NAMALWA (cell line): ENCODE data around the gene PTPRG.

ENCODE experiments used
- DNase-seq: peaks from one replicate; pipeline ENCODE4 v3.0.0-alpha.2; 2015; ENCODE audit warnings: low spot score

PTPRG gene

DNA sequence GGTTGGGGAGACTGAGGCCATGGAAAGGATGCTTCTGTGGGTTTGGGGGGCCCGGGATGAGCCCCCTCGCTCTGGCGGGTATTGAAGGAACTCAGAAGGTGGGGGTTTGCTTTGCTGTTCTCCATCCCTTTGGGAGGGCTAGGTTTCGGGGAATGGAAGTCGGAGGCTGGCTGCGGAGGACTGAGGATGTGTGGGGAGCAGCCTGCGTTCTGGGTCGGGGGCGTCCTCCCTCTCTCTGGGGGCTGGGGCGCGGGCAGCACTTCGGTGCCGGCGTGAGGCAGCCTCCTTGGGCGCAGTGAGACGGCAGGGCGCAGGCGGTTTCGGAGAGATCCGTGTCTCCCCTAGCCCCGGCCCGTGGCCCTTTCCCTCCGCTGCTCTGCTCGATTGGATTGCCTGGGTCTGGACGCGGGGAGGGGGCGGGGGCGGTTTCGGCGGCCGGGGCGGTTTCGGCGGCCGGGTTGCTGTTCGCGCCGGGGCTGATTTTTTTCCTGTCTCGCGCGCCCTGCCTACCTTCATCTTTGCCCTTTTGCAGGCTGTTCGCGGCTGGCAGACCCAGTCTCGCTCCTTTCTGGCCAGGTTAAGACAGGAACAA, 1.4 kb downstream of the PTPRG start:
- DNase-seq, result no peak

- no peak for DNase-seq
Measured at GRCh38 chr3:61563313-61564271, 2.2 kb downstream of the PTPRG start.

GRCh38 chr3:61564395-61565059, 3.2 kb downstream of the PTPRG start:
- DNase-seq, result peak; percentile 2

GRCh38 chr3:61565569-61565968, 4.2 kb downstream of the PTPRG start:
- no peak for DNase-seq

DNA sequence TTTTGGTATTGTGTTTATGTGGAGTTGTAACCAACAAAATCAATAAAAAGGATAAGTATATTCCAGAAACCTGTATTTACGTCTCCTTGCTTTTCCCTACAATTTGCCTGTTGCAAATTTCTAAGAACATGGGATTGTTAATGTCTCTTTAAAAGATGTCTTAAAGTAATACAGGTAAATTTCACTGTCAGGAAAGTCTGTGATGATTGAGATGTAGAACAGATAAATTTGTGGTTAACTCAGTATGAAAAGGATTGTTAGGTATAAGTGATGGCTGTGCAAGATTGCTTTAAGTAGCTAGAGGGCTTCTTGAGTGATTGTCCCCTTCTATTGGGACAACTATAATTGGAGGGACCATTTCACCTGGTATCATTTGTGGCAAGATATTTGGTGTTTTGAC, 6.8 kb downstream of the PTPRG start:
- no peak for DNase-seq

DNA sequence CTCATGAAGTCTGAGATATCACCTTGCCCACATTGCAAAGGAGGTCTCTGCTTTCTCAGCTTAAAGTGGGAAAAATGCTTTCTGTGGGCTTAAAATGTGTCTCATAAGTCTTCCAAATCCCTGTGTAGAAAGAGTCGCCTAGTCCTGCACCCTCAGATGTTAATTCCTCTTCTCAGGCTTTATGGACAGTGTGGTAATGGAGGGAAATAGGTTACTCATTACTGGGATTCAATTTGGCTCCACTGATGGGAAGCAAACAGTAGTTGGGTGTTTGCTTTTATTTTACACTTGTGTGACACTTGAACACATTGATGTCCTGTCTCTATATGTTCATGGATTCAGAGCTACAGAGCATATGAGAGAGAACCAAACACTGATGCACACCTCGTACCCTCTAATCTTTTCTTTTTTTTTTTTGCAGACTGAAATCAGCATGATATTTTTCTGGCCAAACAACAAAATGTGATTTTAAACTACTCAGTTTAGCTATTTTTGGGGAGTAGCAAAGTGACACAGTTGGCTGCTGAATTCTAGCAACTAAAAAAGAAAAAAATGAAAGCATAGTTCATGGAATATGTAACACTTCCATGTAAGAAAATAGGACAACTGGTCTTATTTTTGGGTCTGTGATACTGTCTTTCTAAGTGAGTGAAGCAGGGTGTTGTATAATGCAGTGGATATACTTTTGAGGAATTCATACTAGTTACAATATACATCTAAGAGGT, 8.6 kb downstream of the PTPRG start:
- DNase-seq, result no peak

- DNase-seq, result no peak
Measured at GRCh38 chr3:61570813-61571212, 9.4 kb downstream of the PTPRG start.

DNA sequence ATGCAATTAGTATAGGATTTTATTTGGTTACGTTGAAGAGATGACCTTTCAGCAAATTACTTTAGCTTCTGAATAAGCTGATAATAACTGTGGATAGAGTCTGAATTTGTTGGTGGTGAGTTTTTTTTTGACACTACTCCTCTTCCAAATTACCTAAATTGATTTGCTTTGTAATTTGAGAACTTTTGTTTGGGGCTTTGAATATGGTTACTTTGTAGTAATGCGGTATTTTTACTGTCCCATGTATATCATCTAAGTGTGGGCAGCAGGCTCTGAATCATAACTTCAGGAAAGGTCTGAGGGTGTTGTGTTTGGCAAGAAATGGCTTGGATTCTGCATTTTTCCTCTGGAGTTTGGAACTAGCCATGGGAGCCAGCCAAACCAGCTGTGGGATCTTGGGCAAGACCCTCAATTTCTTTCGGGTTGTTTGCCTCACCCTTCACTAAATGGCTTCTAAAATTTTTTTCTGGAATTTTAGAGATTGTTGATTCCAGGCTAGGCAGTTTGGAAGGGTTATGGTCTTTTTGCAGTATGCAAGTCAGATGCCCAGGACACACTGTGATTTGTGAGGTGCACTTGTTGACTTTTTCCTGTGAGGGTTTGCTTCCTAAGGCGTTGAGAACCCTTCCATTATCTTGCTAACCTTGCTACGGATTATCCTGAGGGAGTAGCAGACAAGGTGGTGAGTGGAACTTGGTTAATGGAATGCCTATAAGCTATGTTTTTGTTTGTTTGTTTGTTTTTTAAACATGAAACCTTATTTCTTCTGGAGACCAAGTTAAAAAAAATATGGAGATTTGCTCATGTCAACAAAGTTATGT, 10.4 kb downstream of the PTPRG start:
- no peak for DNase-seq

DNA sequence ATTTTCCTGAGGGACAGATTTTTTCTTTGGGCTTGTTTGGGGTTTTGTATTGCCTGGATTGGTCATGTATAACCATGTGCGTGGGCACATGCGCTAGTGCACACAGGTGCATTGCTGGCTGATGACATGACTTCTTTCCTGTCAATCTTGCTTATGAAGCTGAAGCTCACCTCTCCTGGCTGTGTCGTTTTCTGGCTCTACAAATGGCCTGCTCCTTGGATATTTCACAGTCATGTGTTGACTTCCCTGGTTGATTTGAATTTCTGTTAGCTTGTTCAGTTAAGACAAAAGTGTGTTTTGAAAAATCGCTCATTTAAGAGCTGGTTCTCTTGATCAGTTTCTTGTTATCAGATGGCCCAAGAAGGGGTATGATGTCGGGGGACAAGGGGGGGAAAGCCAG, 11.5 kb downstream of the PTPRG start:
- DNase-seq, result no peak

- DNase-seq, result no peak
Measured at GRCh38 chr3:61573441-61573840, 12.1 kb downstream of the PTPRG start.

DNA sequence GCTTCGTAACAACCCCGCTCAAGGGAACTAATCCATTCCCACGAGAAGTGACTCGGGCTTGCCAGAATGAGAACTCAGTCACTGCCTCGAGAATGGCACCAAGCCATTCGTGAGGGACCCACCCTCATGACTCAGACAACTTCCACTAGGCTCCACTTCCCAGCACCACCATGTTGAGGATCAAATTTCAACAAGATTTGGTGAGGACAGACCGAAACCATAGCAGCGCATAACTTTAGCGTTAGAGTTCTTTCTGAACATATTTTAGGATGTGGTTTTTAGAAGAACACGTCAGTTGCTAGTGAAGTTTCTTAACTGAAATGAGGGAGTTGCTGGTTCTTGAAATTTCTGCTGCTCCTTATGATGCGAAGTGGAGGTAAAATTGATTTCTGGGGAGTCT, 13.5 kb downstream of the PTPRG start:
- no peak for DNase-seq

DNA sequence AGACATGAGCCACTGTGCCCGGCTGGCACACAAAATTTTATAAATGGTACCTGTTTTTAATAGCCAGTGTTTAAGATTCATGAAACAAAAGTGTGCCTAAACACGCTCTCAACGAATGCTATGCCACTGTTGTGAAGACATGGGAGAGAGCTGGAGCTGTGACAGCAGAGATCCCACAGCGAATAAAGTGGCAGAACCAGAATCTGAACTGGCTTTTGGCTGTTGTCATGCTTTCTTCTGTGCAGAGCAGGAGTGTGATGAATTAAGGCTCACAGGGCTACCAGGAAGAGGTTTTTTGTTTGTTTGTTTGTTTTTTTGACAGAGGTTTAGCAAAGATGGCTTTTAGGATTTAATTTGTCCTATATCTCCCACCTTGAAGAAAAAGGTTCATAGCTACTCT, 14.5 kb downstream of the PTPRG start:
- DNase-seq, result no peak

DNA sequence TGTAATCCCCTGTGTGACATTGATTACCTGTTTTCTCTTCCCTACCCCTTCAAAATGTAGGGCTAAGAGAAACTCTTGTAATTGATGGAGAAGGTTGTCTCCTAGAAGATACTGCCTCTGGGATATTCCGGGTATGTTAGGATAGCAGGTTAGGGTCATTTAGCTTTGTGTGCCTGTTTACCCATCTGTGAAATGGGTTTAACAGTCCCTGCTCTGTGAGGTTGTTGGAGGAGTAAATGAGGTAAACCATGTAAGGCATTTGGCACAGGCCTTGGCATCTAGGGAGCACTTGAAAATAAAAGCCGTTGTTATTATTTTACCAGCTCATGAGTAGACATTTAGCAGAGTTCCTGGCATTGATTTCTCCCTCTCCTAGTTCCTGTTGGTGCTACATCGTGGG, 16.4 kb downstream of the PTPRG start:
- no peak for DNase-seq

DNA sequence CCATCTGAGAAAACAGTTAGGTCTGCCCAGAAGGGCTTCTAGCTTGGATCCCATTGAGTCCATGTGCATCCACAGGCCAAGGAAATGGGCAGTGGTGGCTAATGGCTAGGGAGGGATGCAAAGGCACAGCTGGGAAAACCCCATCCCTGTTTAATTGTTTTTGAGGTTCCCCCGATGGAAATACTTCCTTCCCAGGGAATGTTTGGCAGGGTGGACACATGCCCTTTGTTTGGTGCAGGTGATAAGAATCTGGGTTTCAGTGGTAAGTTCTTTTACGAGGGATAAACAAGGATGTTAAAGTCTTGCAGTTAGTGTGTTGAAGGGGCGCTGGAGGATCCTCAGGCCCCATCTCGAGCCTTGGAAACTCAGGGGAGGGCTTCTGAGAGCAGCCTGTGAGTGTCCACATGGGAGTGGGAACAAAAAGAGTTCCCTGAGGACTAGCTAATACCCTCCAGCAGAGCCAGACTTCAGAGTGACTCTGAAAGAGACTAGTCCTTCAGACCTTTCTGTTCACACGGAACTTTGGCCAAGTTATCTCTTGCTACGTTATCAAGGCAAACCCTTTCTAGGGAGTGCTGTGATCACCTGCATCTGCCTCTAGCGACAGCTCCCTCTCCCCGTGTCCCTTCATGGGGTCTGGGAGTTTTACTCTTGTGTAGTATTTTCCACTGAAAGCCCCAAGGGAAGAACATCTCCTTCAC, 17.4 kb downstream of the PTPRG start:
- no peak for DNase-seq

- DNase-seq, result no peak
Measured at GRCh38 chr3:61579685-61580084, 18.3 kb downstream of the PTPRG start.

DNA sequence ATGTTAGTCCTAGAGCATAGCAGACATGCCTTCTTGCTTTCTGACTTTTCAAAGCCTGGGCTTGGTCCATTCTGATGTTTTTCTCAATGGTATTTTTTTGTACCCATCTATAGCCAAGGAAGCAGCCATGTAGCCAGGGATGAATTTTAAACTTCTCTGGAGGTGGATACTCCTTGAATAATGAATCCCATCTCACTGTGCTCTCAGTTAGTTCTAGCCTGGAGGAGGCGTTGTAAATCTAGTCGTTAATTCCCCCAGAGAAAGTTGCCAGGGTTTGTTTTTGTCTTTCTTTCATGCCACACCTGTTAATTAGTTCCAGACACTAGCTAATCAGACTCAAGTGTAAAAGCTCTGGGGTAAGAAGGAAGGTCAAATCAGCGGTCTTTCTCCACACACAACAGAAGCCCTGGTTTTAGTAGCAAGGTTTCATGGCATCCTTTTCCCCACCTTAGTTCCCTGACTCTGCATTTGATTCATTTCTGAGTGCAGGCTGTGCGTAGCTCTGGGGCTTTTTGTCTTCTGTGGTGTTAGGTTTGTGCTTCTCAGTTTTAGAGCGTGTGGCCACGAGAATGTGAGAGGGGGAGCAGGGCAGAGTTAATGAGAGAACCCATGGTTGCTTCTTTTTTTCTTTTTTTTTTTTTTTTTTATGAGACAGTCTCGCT, 19.7 kb downstream of the PTPRG start:
- no peak for DNase-seq

DNA sequence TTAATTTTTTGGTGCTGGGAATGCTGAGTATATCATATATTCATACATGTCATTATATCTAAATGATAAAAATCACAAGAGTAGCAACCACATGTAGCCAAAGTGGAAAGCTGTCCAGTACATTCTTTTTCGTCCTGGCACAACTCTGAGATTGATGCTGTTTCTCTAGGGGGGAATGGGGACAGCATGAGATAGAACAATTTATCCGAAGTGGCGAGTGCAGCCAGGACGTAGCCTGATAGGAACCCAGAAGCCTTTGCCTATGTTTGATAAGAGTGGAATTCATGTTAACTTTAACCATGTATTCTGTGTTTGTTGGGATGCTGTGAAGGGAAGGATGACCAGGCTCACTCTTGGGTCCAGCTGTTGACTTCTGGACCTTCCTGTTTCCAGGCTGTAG, 20.9 kb downstream of the PTPRG start:
- DNase-seq, result no peak

DNA sequence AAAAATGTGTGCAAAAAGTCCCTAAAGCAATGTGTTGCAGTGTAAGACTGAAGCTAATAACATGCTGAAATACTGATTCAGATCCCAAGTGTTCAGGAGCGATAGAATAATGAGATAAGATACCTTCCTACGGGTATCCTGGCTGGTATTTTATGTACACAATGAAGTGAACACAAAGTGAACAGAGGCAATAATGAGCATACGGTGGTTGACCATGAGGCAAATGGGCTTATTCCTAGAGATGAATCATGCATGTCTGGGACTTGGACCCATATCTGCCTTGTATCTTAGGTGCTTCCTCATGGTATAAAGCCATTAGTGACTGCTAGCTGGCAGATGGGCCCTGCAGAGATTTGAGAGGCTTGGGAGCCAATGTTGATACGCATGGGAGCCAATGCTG, 21.5 kb downstream of the PTPRG start:
- no peak for DNase-seq

DNA sequence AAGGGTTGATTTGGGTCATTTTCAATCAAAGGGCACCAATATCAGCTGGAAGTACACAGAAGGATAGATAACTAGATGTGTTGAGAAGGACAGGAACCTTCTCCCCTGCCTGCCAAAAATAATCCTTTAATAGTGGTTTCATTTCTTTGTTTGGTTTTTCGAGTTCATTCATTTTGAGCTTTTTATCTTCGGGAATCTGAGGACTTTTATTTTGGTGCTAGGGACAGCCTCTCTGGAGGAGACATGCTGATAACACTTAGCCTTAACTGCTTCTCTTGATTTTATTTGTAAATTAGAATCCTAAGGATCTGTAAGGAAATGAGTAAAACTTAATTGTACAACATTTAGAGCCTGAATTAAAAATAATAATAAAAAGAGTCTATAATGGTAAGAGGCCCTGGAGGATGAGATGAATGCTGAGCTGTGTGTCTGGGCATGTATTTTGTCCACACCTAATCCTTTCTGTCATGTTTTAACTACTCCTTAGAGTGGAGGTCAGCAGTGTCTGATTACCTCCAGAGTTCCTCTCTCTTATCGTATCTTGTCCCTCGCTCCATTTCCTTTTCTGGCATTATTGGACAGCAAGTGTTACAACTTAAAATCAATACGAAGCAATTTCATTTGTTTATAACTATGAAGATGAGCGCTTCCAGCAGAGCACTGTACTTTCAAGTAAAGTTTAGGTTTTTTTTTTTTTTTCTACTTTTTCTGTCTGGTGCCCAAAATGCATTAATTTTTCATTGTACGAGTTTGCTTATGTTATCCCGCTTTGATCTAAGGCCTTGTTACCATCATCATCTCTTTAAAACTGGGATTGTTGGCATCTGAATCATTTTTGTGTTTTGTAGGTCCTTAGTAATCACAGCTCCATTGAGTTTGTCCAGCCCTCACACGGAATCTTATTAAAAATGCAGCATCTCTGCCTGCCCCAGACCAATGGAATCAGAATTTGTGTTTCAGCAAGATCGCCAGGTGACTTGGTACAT, 22.8 kb downstream of the PTPRG start:
- no peak for DNase-seq
